NCI-H345 treated with DMSO at 0.1 percent for 48 hours (cell line): ENCODE measurements around the gene DLG2.

ENCODE experiments used
- DNase-seq: peaks from one replicate; lab custom pipeline; 2025; ENCODE audit not compliant: unreplicated experiment; lab: John Stamatoyannopoulos, UW

Gene DLG2

GRCh38 chr11:83979593-83979992 lies 1647.6 kb downstream of the DLG2 start:
- no peak for DNase-seq

- DNase-seq = no peak
Observed at GRCh38 chr11:83978942-83979341, 1648.2 kb downstream of the DLG2 start.

GRCh38 chr11:83976086-83976485 lies 1651.1 kb downstream of the DLG2 start:
- DNase-seq = no peak

- no peak for DNase-seq
Observed at GRCh38 chr11:83972536-83972935, 1654.6 kb downstream of the DLG2 start.

- DNase-seq = no peak
Observed at GRCh38 chr11:83971063-83971462, 1656.1 kb downstream of the DLG2 start.

GRCh38 chr11:83970061-83970671 lies 1657.0 kb downstream of the DLG2 start:
- no peak for DNase-seq

- DNase-seq = no peak
Observed at GRCh38 chr11:83957038-83957900, 1669.9 kb downstream of the DLG2 start.

GRCh38 chr11:83956119-83956697 lies 1670.9 kb downstream of the DLG2 start:
- DNase-seq = no peak

- DNase-seq = no peak
Observed at GRCh38 chr11:83954780-83955179, 1672.4 kb downstream of the DLG2 start.

- DNase-seq = no peak
Observed at GRCh38 chr11:83951521-83951920, 1675.6 kb downstream of the DLG2 start.

- DNase-seq = no peak
Observed at GRCh38 chr11:83948200-83948599, 1678.9 kb downstream of the DLG2 start.

GRCh38 chr11:83945976-83946375 lies 1681.2 kb downstream of the DLG2 start:
- DNase-seq = no peak

- no peak for DNase-seq
Observed at GRCh38 chr11:83941050-83941449, 1686.1 kb downstream of the DLG2 start.

- DNase-seq = no peak
Observed at GRCh38 chr11:83938148-83938547, 1689.0 kb downstream of the DLG2 start.

GRCh38 chr11:83933008-83933407 lies 1694.1 kb downstream of the DLG2 start:
- no peak for DNase-seq

GRCh38 chr11:83927422-83927821 lies 1699.7 kb downstream of the DLG2 start:
- no peak for DNase-seq

GRCh38 chr11:83924795-83925542 lies 1702.2 kb downstream of the DLG2 start:
- DNase-seq = no peak

GRCh38 chr11:83923961-83924360 lies 1703.2 kb downstream of the DLG2 start:
- no peak for DNase-seq

- DNase-seq = no peak
Observed at GRCh38 chr11:83922953-83923352, 1704.2 kb downstream of the DLG2 start.

- DNase-seq = no peak
Observed at GRCh38 chr11:83922318-83922717, 1704.8 kb downstream of the DLG2 start.

GRCh38 chr11:83921447-83922192 lies 1705.5 kb downstream of the DLG2 start:
- DNase-seq = no peak
